Upper lobe of left lung (tissue), 4 donors: ENCODE data around the gene FLT1.

Experiments used
- EP300 ChIP-seq, 4 donors: sonication (generic); formaldehyde crosslinking; IDR thresholded peaks; one replicate each; pipeline ENCODE4 v1.5.1; 2017; ENCODE audit warnings: antibody characterized with exemption in 4 of 4, control low read depth in 2 of 4
- POLR2A ChIP-seq, 4 donors: fragments of 450-650 bp; IDR thresholded peaks; one replicate each; pipeline ENCODE4 v1.5.1; 2016 to 2017; ENCODE audit warnings: antibody characterized with exemption in 4 of 4, mild to moderate bottlenecking in 2 of 4
- TF ChIP-seq, protein P1 (sequence below), 6 experiments: fragments of 450-650 bp in 4 of 6; fragments of 200-600 bp in 2 of 6; sonication (generic) in 2 of 6; IDR thresholded peaks; one replicate each; pipeline ENCODE4 v1.5.1; 2016 to 2019; ENCODE audit warnings: antibody characterized with exemption in 6 of 6

DNA sequence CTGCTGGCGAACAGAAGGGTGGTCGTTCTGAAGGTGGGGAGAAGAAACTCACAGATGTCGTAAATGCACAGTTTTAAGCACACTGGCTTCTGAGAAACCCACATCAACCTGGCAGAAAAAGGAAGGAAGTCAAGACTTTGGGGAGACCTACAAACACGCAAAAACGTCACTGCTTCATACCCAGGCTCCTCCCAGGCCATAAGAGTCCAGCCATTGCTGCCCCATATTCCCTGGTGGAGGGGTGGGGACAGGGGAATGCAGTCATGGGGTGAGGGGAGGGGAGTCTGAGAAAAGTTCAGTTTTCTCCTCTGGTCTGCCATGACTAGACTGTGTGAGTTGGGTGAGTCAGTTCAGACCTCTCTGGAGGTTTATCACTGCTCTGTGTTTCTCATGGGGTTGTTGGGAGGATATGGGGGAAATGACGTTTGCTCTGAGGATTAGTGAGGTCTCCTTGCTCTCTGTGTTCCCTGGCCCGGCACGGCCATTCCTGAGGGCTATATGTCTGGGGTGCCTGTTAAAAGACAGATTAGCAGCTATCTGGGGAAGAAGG, 139.0 kb downstream of the FLT1 start:
- TF ChIP-seq, protein P1, sequence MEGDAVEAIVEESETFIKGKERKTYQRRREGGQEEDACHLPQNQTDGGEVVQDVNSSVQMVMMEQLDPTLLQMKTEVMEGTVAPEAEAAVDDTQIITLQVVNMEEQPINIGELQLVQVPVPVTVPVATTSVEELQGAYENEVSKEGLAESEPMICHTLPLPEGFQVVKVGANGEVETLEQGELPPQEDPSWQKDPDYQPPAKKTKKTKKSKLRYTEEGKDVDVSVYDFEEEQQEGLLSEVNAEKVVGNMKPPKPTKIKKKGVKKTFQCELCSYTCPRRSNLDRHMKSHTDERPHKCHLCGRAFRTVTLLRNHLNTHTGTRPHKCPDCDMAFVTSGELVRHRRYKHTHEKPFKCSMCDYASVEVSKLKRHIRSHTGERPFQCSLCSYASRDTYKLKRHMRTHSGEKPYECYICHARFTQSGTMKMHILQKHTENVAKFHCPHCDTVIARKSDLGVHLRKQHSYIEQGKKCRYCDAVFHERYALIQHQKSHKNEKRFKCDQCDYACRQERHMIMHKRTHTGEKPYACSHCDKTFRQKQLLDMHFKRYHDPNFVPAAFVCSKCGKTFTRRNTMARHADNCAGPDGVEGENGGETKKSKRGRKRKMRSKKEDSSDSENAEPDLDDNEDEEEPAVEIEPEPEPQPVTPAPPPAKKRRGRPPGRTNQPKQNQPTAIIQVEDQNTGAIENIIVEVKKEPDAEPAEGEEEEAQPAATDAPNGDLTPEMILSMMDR (IDR thresholded peaks at IDR 0.05), result no peak
- no peak for TF ChIP-seq POLR2A (IDR thresholded peaks at IDR 0.05)
- no peak for TF ChIP-seq EP300 (IDR thresholded peaks at IDR 0.05)
